NCI-H82 (cell line): Measurements from ENCODE around the gene STARD4.

Experiments used
- DNase-seq: peaks from one replicate; lab custom pipeline; 2025; lab: John Stamatoyannopoulos, UW

The STARD4 gene

GRCh38 chr5:111528056-111528455 is 15.7 kb upstream of the STARD4 start:
- DNase-seq, result no peak

- DNase-seq, result no peak
Measured at GRCh38 chr5:111520908-111521307, 8.6 kb upstream of the STARD4 start.

- DNase-seq, result no peak
Measured at GRCh38 chr5:111518777-111519176, 6.4 kb upstream of the STARD4 start.

GRCh38 chr5:111517853-111518501 is 5.6 kb upstream of the STARD4 start:
- DNase-seq, result no peak

GRCh38 chr5:111514087-111514486 is 1.8 kb upstream of the STARD4 start:
- DNase-seq, result no peak

GRCh38 chr5:111513131-111513520 is 791 bp upstream of the STARD4 start:
- DNase-seq, result peak; percentile 52

GRCh38 chr5:111511831-111512374 is 432 bp downstream of the STARD4 start:
- DNase-seq, result peak; percentile 56

- DNase-seq, result no peak
Measured at GRCh38 chr5:111511174-111511830, 1.0 kb downstream of the STARD4 start.

- no peak for DNase-seq
Measured at GRCh38 chr5:111509119-111509518, 3.2 kb downstream of the STARD4 start.

- DNase-seq, result no peak
Measured at GRCh38 chr5:111507276-111507675, 5.1 kb downstream of the STARD4 start.

- DNase-seq, result no peak
Measured at GRCh38 chr5:111505096-111505495, 7.2 kb downstream of the STARD4 start.

- no peak for DNase-seq
Measured at GRCh38 chr5:111502956-111503355, 9.4 kb downstream of the STARD4 start.

- DNase-seq, result no peak
Measured at GRCh38 chr5:111498346-111498745, 14.0 kb downstream of the STARD4 start.

- peak; percentile 67 for DNase-seq
Measured at GRCh38 chr5:111495159-111495558, 17.2 kb downstream of the STARD4 start.

GRCh38 chr5:111494355-111494999 is 17.9 kb downstream of the STARD4 start:
- peak; percentile 10 for DNase-seq

- no peak for DNase-seq
Measured at GRCh38 chr5:111493031-111493430, 19.3 kb downstream of the STARD4 start.

- no peak for DNase-seq
Measured at GRCh38 chr5:111488353-111488752, 24.0 kb downstream of the STARD4 start.

GRCh38 chr5:111486926-111487325 is 25.4 kb downstream of the STARD4 start:
- DNase-seq, result no peak

- DNase-seq, result no peak
Measured at GRCh38 chr5:111486055-111486454, 26.3 kb downstream of the STARD4 start.

GRCh38 chr5:111480346-111480745 is 32.0 kb downstream of the STARD4 start:
- no peak for DNase-seq

- DNase-seq, result no peak
Measured at GRCh38 chr5:111478898-111479297, 33.4 kb downstream of the STARD4 start.

GRCh38 chr5:111478266-111478665 is 34.1 kb downstream of the STARD4 start:
- DNase-seq, result no peak

GRCh38 chr5:111472579-111472978 is 39.8 kb downstream of the STARD4 start:
- no peak for DNase-seq
